H1 (cell line): ENCODE measurements around the gene NOL3.

Experiments
- BRCA1 ChIP-seq: IDR thresholded peaks from 2 replicates; pipeline ENCODE4 v1.6.1; 2012; ENCODE audit warnings: low read depth, low read length, improper control_type of control experiment
- TF ChIP-seq, protein P1 (sequence below), 3 experiments: IDR thresholded peaks; 1 replicate in 2 of 3; 2 replicates in 1 of 3; pipeline versions ENCODE4 v1.5.1 to v1.6.1; 2011; ENCODE audit warnings: low read length in 3 of 3, mild to moderate bottlenecking in 3 of 3, inconsistent platforms in 2 of 3, low read depth in 1 of 3, moderate library complexity in 1 of 3; ENCODE audit not compliant: insufficient read depth in 1 of 3; ENCODE audit errors: control extremely low read depth in 1 of 3

DNA sequence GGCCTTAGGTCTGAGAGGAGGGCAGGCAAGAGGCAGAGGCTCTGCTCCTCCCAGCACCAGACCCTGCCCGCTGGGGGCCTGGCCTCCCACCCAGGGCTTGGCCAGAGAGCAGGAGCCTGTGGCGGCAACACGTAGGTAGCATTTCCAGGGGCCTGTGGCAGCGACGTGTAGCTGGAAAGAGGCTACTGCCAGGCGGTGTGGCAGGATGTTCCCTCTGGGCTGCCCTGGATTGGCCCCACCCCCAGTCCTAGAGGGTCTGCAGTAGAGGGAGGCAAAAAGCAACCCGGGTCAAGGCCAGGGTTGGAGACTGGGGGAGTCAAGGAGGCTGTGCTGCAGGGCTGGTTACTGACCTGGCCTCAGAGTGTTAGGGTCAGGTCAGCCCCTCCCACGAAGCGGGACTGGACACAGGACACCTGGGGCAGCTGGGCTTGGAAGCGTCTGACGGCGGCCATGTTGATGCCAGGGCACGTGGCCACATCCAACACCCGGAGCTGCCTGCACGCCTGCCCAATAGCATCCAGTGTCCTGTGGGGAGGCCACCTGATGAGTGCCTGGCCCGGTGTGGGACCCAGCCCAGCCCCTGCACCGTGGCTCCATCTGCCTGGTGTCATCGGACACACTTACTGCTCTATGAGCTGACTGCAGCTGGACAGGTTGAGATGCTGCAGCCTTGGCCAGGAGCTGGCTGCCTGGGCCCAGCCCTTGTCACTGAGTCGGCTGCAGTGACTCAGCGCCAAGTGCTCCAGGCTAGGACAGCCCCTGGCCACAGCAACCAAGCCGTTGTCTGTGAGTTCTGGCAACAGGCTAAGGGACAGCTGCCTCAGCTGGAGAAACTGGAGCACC, 37.1 kb downstream of the NOL3 start:
- no peak for TF ChIP-seq BRCA1
- TF ChIP-seq, protein P1, sequence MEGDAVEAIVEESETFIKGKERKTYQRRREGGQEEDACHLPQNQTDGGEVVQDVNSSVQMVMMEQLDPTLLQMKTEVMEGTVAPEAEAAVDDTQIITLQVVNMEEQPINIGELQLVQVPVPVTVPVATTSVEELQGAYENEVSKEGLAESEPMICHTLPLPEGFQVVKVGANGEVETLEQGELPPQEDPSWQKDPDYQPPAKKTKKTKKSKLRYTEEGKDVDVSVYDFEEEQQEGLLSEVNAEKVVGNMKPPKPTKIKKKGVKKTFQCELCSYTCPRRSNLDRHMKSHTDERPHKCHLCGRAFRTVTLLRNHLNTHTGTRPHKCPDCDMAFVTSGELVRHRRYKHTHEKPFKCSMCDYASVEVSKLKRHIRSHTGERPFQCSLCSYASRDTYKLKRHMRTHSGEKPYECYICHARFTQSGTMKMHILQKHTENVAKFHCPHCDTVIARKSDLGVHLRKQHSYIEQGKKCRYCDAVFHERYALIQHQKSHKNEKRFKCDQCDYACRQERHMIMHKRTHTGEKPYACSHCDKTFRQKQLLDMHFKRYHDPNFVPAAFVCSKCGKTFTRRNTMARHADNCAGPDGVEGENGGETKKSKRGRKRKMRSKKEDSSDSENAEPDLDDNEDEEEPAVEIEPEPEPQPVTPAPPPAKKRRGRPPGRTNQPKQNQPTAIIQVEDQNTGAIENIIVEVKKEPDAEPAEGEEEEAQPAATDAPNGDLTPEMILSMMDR (IDR thresholded peaks at IDR 0.05; ENCODE audit: control extremely low read depth in 1 of 3, insufficient read depth in 1 of 3, low read depth in 1 of 3, low read length in 3 of 3) = no peak
